RKO (cell line): ENCODE results near the gene C17orf58.
"Not testable (repeated sequence)": the region's sequence is repeated elsewhere in the genome, so short reads cannot be mapped to it uniquely, and the experiment has no call there.

Source experiments
- DNase-seq: peaks from one replicate; pipeline ENCODE4 v3.0.0-alpha.2; 2016; ENCODE audit warnings: low spot score

C17orf58 gene

DNA sequence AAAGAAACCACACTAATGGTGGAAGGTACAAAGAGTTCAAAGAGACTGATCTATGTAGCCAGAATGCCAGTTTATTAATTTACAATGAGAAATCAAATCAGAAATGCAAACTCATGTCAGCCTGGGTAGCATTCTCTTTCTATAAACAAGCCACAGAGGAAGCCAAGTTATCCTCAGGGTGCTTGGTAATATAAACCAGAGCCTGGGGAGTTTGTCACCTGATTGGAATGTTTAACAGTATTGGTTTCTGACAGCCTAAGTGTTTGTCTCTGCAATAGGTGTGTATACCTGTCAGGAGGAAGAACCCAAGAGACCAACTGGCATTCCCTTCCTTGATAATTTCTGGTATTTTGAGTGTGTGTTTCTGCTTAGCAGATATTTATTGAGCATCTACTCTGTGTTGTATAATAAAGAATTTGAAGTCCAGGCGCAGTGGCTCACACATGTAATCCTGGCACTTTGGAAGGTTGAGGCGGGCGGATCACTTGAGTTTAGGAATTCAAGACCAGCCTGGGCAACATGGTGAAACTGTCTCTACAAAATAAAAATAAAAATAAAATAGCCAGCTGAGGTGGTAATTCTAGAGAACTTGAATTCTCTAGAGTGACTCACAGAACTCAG lies 3.1 kb upstream of the C17orf58 start:
- no peak for DNase-seq

DNA sequence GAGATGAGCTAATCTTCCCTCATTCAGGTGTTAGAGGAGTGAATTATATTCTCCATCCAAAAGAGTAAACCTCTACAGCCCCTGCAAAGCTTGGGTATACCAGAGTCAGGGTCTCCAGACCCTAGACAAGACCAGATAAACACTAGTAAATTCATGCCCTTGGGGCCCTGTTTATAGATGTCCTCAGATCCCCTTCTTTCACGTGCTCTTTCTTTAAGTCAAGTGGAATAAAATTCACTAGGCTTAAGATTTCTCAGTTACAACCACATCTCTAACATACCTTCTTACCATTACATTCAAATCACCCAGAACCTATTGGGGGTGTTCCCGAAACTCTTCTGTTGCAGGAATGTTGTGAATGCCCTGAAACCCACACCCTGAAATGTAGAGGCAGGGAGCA lies 2.2 kb upstream of the C17orf58 start:
- DNase-seq: no peak

DNA sequence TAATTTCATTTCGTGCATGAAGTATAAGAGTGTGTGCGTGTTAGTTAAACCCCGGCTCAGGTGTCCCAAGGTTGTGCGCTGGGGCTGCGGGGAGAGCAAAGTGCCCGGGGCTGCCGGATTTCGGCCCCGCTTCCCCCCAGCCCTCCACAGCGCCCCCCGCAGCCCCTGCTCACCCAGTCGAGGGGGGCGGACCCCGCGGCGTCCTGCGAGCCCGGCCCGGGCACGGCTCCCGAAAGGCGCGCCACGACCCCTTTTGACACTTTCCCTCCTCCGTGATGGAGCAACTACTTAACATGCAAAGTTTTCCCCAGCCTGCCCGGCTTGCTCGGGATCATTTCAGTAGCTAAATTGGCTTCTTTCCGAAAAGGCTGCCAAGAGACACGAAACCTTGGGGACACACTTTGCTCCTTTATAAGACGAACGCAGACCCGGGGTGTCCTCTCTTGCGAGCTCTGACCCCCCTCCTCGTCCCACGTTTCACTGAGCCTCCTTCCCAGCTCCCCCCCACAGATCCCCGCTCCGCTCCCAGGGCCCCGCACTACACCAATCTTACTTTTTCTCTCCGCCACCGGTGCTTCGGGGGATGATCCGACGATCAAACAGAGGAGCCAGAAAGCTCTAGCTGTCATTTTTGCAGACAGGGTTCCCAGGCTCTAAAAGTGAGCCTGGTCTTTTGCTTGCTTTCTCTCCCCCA lies 552 bp downstream of the C17orf58 start:
- DNase-seq: no peak

DNA sequence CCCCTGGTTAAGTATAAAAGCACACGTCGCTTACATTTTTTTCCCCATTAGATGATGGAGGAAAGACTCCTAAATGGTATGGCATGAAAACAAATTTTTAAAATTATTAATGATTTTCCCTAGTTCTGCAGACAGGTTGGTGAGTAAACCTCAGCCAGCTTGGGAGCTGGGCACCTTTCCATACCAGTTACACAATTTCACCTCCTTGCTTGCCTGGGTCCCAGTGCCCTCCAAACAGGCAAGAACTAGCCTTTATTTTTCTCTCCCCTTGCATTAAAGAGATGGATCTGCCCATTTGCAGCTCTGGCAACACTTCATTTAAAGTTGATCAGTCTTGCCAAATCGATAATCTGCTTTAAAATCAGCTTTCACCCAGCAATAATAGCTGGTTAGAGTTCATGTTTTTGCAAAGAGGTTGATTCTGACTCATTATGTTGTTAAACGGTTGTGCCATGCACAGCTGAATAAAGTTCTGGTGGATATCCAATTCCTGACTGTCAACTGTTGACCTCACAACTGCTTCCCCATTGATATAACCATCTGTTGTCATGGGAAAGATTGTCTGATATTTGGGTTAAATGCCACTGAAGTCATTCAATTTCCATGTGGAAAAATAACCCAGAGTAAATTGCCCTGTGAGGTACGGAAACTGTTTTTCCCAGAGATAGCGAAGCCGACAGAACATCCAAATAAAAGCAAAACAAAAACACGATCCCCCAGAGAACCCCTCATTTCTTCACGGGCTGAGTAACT lies 1.3 kb downstream of the C17orf58 start:
- peak; percentile 87 for DNase-seq

DNA sequence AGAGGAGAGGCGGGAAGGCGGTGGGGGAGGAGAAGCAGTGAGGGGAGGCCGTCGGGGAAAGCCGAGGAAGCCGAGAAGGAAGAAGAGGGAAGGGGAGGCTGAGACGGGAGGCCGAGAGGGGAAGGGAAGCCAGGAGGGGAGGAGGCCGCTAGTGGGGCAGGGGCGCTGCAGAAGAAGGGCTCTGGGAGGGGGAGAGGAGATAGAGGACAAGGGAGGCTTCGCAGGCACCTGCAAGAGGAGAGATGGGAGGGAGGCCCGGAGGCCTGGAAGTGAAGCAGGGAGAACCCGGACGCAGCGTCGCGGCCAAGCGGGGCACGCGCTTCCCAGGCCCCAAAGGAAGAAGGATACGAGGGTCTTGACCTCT lies 2.3 kb downstream of the C17orf58 start:
- DNase-seq: peak; percentile 35

DNA sequence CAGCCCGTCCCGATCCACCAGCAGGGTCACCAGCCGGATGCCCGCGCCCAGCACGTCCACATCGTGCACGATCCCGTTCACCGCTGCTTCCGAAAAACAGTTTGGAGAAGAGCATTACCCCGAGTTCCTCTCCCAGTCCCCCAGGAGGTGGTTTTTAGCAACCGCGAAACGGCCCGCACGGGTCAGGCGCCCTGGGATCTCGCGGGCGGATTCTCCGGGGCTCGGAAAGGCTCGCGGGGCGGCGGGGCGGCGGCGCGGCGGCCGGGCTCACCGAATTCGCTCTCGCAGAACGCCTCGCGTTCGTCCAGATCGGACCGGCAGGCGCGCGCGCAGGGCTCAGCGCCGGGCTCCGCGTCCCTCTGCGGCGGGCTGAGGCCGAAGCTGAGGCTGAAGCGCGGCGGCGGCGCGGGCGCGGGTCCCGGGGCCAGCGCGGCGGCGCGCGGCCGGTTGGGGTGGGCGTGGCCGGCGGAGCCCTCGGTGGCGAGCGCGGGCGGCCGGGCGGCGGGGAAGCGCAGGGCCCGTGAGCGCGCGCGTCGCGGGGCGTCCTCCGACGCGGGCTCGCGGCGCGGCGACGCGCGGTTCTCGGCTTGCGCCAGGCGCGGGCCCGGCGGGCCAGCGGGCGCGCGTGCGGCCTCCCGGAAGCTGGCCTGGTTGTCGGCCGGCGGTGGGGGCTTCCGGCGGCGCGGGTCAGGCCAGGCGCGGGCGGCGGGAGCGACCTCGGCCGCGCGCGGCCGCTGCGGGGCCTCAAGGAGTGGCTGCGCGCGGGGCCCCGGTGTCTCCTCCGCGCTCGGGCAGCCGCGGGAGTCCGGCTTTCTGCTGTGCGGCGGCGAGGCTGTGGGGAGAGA lies 2.9 kb downstream of the C17orf58 start:
- peak; percentile 88 for DNase-seq

DNA sequence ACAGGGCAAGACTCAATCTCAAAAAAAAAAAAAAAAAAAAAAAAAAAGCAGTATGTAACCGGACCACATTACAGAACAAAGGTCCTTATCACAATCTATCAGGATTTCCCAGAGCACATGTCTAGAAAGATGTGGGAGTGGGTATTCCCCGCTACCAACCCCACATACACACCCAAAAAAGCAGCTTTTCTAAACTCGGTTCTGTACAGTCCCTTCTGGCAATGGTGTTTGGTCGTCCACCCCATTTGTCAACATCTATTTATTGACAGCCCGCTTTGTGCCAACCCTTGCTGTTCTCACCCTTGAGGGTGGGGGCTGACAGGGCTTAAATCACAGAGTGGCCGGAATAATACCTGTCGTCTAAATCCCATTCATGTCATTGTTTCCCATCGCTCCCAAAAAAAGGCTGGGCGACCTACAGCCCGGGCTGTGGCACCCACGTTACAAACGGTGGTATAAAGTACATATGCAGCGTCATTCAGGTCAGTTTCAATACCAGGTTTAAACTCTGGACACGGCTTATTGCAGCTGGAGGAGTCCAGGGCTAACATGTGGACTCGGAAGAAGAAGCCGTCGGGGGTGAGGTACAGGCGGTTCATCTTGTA lies 3.6 kb downstream of the C17orf58 start:
- DNase-seq: no peak

DNA sequence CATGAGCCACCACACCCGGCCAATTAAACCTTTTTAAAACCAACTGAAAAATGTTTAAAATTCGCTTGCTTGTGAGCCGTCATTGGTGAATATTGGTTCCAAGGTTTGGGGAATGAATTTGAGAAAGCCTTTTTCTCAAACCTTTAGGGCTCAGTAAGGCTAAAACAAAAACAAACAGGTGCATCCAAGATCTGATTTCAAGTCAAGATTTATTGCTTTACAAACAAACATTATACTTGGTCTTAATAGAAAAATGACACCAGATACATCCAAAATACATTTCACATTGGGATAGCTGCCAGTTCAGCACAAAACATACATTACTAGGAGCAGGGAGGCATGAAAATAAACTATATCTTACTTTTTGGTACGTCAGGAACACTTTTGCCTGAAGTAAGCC lies 5.4 kb downstream of the C17orf58 start:
- DNase-seq: no peak

DNA sequence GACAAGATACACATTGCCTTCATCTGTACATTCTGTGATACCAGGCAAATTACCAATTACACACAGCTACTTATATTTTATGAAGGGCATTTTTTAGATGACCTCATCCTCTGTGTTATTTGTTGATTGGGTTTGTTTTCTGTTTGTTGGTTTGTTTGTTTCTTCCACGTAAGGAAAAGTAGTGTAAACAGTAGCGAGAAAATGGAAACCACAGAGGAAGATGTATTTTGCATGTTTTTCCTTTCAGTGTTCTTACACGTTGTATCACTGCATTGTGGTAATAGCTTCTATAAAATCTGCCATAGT lies 12.9 kb downstream of the C17orf58 start:
- no peak for DNase-seq

DNA sequence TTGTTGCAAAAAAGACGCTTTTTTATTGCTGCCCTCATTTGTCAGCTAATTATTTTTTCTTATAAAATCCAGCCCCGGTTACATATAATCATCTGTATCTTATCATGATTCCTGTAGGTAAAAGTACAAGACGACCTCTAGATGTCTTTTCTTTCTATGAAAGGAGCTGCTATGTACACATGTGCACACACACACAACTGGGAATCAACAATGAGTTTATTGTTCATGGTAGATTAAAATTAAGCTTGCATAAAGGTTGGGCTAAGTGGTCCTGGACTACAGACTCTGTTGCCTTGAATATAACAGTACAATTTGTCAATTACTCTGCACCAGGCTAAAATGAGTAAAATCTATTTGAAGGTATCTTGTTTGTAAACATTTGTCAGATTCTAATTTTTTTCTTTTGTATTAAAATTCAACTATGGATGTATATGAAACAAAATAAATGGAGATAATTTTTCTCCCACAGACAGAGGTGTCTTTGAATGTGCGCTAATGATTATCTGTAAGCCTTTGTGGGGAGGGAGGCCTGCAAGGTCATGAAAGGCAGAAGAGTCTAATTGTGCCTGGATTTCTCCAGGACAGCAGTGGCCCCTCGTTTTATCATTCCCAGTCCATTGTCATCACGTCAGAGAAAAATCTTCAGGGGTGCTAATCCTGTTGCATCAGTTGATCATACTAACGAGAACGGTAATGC lies 13.4 kb downstream of the C17orf58 start:
- DNase-seq: no peak

DNA sequence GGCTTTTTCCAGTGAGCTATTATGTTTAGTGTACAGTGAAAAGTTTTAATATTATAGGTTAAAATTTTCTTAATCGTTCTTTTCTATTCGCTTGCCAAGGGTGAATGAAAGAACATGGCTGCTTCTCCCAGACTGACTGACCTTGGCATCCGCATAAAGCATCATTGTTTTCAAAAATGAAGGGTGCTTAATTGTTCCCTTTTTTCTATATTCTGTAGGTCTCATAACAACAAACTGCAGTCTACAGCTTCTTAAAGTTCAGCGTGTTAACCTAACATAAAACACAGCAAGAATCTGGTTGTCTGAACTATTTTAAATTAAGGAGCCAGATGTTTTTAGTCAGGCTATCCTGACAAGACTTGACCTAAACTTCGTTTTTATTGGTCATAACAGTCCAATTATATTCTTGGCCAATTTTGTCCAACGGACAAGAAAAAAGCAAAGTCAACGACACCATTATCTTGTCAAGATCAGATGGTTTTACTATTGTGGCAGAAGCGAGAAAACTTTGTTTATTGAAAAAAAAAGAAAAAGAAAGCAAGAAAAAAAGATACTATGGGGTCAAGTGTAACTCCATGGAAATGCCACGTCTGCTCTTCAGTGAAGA lies 14.1 kb downstream of the C17orf58 start:
- DNase-seq: no peak

DNA sequence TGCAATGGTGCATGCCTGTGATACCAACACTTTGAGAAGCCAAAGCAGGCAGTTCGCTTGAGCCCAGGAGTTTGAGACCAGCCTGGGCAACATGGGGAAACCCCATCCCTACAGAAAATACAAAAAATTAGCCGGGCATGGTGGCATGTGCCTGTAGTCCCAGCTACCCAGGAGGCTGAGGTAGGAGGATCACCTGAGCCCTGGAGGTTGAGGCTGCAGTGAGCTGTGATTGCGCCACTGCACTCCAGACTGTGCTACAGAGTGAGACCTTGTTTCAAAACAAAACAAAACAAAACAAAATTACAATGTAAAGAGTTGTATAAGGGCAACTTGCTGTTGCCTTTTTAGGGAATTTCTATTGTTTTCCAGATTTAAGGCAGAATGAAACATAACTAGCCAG lies 15.4 kb downstream of the C17orf58 start:
- DNase-seq: not testable (repeated sequence)

DNA sequence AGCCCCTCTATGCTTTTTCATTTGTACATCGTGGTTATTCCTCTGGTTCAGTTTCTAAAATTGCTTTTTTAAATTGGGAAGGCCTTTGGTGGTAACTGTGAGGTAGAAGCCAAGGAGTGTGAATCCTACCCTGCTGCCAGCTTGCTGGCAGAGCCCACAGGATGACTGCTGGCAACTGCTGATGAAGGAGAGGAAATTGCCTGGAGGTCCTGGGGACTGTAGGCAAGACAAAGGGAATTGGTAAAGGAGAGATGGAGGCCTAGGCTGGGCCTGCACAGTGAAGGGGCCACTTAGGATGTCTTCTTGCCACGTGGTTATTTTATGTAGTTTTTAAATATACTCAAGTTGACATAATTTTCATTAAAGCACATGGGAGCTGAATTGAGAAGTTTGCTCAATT lies 15.8 kb downstream of the C17orf58 start:
- DNase-seq: no peak

DNA sequence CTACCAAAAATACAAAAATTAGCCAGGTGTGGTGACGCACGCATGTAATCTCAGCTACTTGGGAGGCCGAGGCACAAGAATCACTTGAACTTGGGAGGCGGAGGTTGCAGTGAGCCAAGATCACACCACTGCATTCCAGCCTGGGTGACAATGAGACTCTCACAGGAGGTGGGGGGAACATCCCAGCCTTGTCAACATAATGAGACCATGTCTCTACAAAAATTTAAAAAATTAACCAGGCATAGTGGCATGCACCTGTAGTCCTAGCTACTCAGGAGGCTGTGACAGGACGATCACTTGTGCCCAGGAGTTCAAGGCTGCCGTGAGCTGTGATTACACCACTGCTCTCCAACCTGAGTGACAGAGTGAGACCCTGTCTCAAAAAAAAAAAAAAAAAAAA lies 20.0 kb downstream of the C17orf58 start:
- not testable (repeated sequence) for DNase-seq

DNA sequence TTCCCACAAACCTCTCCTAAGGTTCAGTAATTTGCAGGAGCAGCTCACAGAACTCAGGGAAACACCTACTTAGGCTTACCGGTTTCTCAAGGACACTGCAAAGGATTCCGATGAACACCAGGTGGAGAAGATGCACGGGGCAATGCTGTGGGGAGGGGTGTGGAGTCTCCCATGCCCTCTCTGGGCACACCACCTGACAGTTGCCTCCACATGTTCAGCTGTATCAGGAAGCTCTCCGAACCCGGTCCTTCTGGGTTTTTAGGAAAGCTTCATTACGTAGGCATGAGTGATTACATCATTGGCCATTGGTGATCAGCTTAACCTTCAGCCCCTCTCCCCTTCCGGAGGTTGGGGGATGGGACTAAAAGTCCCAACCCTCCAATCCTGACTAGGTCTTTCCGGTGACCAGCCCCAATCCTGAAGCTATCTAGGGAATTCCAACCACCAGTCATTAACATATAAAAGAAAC lies 21.6 kb downstream of the C17orf58 start:
- no peak for DNase-seq

DNA sequence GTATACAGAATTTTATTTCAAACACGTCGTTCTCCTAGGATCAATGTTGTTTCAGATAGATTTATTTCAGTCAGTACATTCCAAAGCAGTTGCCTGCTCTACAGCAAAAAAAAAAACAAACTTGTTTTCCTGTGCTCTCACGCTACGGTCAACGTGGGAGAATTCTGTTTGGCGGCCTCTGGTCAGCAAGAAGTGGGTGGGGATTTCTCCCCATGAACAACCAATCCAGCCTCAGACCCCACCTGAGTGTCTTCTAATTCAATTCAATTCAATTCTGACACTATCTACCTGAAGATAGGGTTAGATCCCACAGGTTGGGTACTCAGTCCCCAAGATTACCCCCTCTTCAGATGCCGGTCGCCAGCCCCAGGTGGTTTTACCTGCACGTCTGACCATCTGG lies 22.1 kb downstream of the C17orf58 start:
- no peak for DNase-seq

DNA sequence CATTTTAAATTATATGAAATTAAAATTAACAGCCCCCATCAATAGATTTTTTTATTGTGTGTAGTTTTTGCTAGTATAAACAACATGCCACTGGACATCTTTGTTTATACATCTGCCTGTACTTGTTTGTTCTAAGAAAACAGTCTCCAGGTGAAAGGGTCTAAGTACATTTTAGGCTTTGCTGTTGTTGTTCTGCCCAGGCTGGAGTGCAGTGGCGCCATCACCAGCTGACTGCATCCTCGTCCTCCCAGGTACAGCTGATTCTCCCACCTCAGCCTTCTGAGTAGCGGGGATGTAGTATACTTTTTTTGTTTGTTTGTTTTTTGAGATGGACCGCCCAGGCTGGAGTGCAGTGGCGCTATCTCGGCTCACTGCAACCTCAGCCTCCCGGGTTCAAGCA lies 25.5 kb downstream of the C17orf58 start:
- no peak for DNase-seq

DNA sequence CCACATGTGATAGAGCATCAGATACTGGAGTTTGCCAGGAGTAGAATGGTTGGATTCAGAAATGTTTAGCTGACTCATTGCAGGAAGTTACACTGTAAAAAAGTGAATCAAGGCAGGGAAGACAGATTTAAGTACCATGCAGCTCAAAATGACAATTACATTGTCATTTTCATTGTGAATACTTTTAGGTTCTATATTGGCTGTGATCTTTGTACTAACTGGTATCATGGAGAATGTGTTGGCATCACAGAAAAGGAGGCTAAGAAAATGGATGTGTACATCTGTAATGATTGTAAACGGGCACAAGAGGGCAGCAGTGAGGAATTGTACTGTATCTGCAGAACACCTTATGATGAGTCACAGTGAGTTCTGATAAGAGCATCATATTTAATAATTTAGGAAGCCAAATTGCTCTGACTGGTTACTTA lies 33.1 kb downstream of the C17orf58 start:
- peak; percentile 83 for DNase-seq

DNA sequence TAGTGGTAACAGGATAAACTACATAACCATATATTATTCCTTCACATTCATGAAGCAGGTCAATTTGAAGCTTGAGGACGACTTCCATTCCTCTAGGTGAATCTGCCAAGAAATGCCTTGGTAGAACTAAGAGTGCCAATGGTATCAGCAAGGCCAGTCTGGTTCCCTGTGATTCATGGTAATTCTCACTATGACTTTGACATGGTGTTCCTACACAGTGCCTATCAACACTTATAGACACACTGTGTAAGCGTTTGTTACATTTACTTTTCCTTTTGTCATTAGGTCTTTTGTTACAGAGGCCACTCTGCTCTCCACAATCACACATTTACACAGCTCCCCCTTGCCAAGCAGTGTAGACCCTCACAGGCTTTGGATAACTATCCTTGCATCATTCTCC lies 34.1 kb downstream of the C17orf58 start:
- DNase-seq: not testable (repeated sequence)

DNA sequence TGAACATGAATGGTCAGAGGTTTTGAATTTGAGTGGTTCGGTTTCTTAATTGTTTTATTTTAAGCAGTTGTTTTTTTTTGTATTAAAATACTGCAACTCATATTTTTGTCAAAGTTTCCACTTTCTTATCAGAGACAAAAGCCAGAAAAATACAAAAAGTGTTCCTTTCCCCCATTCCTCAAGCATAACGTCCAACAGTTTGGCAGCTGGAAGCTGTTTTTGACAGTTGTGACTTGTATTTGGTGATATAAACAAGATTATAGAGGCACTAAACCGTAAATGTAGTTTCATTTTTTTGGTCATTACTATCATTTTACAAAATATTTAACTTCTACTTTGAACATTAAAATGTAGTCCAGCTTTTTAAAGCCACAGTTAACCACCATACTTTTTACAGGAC lies 36.0 kb downstream of the C17orf58 start:
- not testable (repeated sequence) for DNase-seq

DNA sequence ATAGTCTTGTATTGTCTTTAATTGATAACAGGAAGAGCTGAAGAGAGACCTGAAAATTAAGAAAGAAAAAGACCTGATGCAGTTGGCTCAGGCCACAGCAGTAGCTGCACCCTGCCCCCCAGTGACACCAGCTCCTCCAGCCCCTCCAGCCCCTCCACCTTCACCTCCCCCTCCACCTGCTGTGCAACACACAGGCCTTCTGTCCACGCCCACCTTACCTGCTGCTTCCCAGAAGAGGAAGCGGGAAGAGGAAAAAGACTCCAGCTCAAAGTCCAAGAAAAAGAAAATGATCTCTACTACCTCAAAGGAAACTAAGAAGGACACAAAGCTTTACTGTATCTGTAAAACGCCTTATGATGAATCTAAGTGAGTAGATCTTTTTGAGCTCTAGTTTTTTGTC lies 36.8 kb downstream of the C17orf58 start:
- no peak for DNase-seq
